ENCODE results near the gene PDCD1.

The PDCD1 gene

DNA sequence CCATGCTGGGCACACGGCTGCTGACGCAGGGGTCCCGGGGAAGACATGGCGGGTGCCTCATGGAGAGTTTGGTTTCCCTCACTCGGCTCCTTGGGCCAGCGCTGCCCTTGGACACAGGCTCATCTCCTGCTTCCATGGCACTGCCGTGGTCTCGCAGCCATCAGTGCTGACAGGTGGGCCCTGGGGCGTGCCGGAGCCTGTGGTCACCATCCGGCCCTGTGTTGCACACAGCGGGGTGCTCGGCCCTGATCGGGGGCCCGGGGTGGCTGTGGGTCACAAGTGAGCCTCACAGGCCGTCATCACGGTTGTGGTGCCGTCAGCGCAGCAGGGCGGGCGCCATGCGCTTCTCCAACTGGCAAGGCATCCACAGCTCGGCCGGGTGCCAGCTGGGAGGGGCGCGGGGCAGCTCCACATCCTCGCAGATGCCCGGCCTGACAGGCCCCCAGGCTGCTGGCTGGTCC lies 11.4 kb upstream of the PDCD1 start:
- no peak for DNase-seq (ENCODE audit: extremely low read depth, low read depth)

DNA sequence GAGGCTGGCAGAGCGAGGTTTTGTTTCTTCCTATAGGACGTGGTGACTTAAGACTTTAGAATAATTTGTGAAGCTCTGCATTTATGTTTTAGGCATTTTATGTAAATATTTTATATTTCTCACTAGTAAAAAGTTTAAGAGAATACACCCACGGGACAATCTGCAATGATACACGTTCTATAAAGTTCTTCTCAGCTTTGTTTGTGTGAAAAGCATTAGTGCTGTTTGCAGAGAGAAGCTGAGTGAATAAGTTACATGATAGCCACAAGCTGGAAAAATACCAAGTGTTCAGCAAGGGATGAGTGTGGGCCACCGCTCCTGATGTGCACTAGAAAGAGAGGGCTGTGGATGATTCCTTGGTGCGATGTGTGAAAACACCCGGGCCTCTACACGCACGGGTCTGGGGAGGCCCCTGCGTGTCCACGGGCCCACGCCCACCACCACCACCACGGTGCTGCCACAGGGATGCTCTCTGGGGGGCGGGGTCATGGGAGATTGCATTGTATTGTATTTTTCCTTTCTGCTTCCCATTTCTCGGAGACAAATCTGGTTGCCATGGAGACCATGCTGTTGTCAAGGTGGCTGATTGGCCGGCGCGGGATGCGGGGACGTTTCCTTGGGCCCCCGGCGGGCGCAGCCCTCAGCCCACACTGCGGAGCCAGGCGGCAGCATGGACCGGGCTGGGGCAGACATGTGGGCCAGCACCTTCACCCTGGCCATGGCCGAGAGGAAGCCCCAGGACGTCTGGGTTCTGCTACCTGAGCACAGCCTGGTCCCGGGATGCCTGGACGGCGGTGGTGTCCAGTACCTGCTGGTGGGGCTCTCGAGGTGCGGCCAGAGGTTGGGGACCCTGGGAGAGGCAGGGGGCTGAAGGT lies 10.6 kb upstream of the PDCD1 start, which contains the start of gene RTP5:
Gene RTP5 (plus strand): TSS at position 643 of the 875 bp plus-strand sequence. CDS start 28 bp downstream, at position 671.
- TF ChIP-seq, protein P1, sequence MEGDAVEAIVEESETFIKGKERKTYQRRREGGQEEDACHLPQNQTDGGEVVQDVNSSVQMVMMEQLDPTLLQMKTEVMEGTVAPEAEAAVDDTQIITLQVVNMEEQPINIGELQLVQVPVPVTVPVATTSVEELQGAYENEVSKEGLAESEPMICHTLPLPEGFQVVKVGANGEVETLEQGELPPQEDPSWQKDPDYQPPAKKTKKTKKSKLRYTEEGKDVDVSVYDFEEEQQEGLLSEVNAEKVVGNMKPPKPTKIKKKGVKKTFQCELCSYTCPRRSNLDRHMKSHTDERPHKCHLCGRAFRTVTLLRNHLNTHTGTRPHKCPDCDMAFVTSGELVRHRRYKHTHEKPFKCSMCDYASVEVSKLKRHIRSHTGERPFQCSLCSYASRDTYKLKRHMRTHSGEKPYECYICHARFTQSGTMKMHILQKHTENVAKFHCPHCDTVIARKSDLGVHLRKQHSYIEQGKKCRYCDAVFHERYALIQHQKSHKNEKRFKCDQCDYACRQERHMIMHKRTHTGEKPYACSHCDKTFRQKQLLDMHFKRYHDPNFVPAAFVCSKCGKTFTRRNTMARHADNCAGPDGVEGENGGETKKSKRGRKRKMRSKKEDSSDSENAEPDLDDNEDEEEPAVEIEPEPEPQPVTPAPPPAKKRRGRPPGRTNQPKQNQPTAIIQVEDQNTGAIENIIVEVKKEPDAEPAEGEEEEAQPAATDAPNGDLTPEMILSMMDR (IDR thresholded peaks at IDR 0.05; ENCODE audit: low read depth, low read length), result no peak
- DNase-seq (ENCODE audit: extremely low read depth, low read depth), result no peak

More for the DNA sequence above, 11.4 kb upstream of the PDCD1 start:
- TF ChIP-seq, protein P1 (IDR thresholded peaks at IDR 0.05; ENCODE audit: low read depth, low read length), result no peak

DNA sequence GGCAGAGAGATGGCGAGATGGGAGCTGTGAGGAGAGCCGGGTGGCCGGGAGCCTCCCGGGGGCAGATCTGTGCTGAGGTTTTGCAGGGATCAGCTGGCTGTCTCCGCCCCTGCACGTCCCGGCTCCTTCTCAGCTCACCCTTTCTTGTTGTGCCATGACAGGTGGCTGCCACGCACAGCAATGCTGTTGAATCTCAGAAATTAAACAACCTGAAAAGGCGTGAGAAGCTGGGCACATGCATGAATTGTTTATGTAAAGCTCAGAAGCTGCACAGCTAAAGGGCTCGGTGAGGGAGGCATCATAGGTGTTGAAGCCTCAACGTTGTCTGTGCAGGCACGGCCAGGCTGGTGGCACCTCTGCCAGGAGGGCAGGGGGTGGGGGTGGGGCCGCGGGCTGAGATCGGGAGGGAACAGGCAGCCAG lies 10.0 kb upstream of the PDCD1 start:
- TF ChIP-seq, protein P1 (IDR thresholded peaks at IDR 0.05; ENCODE audit: low read depth, low read length), result no peak
- DNase-seq (ENCODE audit: extremely low read depth, low read depth), result no peak

DNA sequence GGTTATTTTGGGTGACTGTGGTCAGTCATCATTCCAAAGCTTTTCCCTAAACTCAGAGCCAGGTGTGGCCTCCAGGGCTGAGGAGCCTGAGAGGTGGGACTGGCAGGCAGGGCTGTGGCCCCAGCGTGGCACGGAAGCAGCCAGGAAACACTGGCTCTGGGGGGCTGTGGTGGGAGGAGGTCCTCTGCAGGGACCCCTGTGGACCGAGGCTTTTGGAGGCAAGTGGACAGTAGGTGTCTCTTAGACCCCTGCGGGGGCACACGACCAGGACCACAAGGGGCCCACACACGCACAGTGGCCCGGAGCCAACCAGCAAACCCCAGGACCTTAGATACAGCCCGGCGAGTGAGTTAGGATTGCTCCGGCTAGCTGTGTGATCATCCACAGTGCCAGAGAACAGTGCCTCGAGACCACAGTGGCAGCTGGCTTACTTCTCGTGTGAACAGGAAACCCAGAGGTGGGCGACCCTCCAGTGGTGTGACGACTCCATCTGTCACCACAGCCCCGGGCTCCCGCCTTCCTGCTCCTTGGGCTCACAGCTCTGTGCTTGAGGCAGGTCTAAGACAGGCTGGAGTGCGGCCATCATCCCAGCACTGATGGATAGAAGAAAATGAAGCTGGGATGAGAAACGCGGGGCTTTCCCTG lies 9.2 kb upstream of the PDCD1 start:
- TF ChIP-seq, protein P1 (IDR thresholded peaks at IDR 0.05; ENCODE audit: low read depth, low read length), result no peak
- DNase-seq (ENCODE audit: extremely low read depth, low read depth), result no peak

DNA sequence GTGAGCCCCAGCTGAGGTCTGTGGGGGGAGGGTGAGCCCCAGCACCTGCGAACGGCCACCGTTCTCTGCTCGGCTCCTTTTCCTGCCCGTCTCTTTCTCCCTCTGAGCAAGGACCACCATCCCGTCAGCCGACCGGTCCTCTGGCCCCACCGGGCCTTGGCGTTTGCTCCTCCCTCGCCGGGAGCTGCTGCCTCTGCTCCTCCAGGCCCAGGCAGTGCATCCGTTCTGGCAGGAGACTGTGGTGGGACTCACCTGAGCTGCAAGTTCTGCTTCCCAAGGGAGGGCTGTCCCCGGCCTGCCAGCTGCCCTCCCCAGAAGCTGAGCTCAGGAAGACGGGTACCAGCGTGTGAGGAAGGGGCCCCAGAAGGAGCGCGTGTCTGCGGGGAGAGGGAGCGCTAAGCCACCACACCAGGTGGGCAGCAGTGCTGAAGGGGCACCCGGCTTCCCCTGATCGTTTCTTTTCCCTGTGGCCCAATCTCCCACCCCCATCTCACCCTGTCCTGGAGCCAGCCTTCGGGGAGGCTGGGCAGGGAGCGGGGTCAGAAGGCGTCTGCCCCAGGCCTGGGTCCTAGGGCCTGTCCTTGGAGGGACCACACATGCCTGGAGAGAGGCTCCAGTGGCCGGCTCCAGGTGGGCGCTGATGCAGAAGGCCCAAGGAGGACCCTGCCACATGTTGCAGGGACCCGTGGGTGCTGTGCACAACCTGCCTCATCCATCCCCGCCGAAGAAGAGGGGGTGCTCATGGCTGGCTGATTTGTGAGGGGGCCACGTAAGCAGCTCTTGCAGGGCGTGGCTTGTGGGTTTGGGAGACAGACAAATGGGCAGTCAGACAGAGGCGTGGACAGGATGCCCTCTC lies 8.3 kb upstream of the PDCD1 start:
- TF ChIP-seq, protein P1 (IDR thresholded peaks at IDR 0.05; ENCODE audit: low read depth, low read length), result no peak
- no peak for DNase-seq (ENCODE audit: extremely low read depth, low read depth)

DNA sequence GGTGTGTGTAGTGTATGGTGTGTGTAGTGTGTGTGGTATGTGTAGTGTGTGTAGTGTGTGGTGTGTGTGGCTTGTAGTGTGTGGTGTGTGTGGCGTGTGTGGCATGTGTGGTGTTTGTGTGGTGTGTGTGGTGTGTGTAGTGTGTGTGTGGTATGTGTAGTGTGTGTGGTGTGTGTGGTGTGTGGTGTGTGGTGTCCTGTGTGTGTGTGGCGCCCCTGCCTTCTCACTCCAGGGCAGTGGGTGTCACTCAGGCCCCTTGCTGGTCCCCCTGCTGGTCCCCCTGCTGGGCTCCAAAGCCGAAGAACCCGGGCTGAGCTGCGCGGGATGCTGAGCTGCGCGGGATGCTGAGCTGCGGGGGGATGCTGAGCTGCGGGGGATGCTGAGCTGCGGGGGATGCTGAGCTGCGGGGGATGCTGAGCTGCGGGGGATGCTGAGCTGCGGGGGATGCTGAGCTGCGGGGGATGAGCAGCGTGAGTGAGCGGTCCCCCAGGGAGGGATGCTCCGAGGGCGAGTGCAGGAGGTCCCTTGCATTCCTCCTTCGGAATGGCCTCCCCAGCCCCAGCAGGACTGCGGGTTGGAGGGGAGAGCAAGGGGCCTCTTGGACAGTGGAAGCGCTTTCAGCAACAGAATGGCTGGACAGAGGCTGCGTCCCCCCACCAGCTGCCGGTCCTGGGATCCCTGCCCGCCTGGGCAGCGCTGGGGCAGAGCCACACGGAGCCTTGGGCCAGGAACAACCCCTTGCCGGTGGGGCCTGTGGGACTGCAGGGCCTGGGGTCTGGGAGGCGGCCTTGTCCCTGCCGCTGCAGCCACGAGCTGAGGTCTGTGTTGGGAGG lies 7.5 kb upstream of the PDCD1 start:
- TF ChIP-seq, protein P1 (IDR thresholded peaks at IDR 0.05; ENCODE audit: low read depth, low read length), result no peak
- no peak for DNase-seq (ENCODE audit: extremely low read depth, low read depth)

Measured in AG09319 (cell line).